ENCODE results near the gene MB.

GRCh38 chr22:35641494-35642120 is 24.5 kb upstream of the MB start:
- TF ChIP-seq POLR2A (IDR thresholded peaks at IDR 0.05), result no peak
- TF ChIP-seq, protein P1, sequence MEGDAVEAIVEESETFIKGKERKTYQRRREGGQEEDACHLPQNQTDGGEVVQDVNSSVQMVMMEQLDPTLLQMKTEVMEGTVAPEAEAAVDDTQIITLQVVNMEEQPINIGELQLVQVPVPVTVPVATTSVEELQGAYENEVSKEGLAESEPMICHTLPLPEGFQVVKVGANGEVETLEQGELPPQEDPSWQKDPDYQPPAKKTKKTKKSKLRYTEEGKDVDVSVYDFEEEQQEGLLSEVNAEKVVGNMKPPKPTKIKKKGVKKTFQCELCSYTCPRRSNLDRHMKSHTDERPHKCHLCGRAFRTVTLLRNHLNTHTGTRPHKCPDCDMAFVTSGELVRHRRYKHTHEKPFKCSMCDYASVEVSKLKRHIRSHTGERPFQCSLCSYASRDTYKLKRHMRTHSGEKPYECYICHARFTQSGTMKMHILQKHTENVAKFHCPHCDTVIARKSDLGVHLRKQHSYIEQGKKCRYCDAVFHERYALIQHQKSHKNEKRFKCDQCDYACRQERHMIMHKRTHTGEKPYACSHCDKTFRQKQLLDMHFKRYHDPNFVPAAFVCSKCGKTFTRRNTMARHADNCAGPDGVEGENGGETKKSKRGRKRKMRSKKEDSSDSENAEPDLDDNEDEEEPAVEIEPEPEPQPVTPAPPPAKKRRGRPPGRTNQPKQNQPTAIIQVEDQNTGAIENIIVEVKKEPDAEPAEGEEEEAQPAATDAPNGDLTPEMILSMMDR (IDR thresholded peaks at IDR 0.05), result no peak

Measured in Peyer's patch (tissue), 4 donors.